ENCODE data around the gene FOSL1. TPM values are rescaled to one million over a fixed set of nuclear protein-coding genes. Genes with fewer than 3 reads are reported as not detected.

Gene FOSL1
- total RNA-seq, 1 donor from 2014 or later = 44.2 TPM

GRCh38 chr11:65916391-65916790 lies 16.2 kb upstream of the FOSL1 start:
- no peak overlapping the region for H3K4me3 ChIP-seq (ENCODE audit: low read depth, low read length)
- no peaks in the 10 kb centered on the region for H3K36me3 ChIP-seq (ENCODE audit: control insufficient read depth, insufficient read depth, low read length)
- TF ChIP-seq CTCF (IDR thresholded peaks at IDR 0.05; ENCODE audit: insufficient read depth, low read length, poor library complexity, severe bottlenecking) = no peak
- H3K27me3 ChIP-seq (ENCODE audit: control insufficient read depth, insufficient read depth, low read length) = no peaks in the 10 kb centered on the region
- no peak for DNase-seq (ENCODE audit: low read depth)

GRCh38 chr11:65915821-65916251 lies 15.6 kb upstream of the FOSL1 start:
- Histone ChIP-seq H3K27me3 (ENCODE audit: control insufficient read depth, insufficient read depth, low read length) (no peaks in the 10 kb centered on the region), H3K36me3 (ENCODE audit: control insufficient read depth, insufficient read depth, low read length) (no peaks in the 10 kb centered on the region), H3K4me3 (ENCODE audit: low read depth, low read length) (no peak overlapping the region)
- DNase-seq (ENCODE audit: low read depth) = peak; percentile 93
- no peak for TF ChIP-seq CTCF (IDR thresholded peaks at IDR 0.05; ENCODE audit: insufficient read depth, low read length, poor library complexity, severe bottlenecking)

DNA sequence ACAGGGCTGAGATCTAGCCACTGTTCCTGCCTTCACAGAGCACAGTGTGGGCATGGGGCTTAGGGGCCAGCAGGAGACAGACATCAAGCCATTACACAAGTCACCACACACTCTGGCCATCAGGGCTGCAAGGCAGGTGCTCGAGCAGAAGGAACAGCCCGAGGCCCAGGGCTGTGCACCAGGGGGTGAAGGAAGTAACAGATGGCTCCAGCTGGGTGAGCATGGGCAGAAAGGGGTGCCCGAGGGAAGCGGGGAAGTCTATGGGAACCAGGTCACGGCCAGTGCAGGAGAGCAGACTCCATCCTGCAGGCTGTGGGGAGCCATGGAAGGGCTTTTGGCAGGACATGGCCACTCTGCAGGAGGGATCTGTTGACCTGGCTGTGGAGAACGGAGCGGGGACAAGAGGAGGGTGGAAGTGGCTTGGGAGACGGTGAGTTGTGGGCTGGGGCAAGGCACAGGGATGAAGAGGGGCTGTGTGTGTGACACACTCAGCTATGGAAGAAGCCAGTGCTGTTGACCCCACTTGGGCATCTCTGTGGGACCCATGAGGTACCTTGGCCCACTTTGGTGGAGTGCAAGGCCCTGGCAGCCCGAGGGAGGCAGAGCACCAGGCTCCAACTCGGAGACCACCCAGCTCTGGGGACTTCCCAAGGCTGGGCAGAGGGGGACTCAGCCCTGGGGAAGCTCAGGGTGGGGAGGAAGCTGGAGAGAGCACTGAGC lies 15.1 kb upstream of the FOSL1 start:
- Histone ChIP-seq H3K36me3 (ENCODE audit: control insufficient read depth, insufficient read depth, low read length) (no peaks in the 10 kb centered on the region), H3K4me3 (ENCODE audit: low read depth, low read length) (no peak overlapping the region), H3K27me3 (ENCODE audit: control insufficient read depth, insufficient read depth, low read length) (no peaks in the 10 kb centered on the region)
- DNase-seq (ENCODE audit: low read depth) = no peak
- no peak for TF ChIP-seq CTCF (IDR thresholded peaks at IDR 0.05; ENCODE audit: insufficient read depth, low read length, poor library complexity, severe bottlenecking)

- no peak overlapping the region for H3K4me3 ChIP-seq (ENCODE audit: low read depth, low read length)
- H3K36me3 ChIP-seq (ENCODE audit: control insufficient read depth, insufficient read depth, low read length) = no peaks in the 10 kb centered on the region
- H3K27me3 ChIP-seq (ENCODE audit: control insufficient read depth, insufficient read depth, low read length) = no peaks in the 10 kb centered on the region
- no peak for TF ChIP-seq CTCF (IDR thresholded peaks at IDR 0.05; ENCODE audit: insufficient read depth, low read length, poor library complexity, severe bottlenecking)
- no peak for DNase-seq (ENCODE audit: low read depth)
Observed at GRCh38 chr11:65912845-65913244, 12.7 kb upstream of the FOSL1 start.

DNA sequence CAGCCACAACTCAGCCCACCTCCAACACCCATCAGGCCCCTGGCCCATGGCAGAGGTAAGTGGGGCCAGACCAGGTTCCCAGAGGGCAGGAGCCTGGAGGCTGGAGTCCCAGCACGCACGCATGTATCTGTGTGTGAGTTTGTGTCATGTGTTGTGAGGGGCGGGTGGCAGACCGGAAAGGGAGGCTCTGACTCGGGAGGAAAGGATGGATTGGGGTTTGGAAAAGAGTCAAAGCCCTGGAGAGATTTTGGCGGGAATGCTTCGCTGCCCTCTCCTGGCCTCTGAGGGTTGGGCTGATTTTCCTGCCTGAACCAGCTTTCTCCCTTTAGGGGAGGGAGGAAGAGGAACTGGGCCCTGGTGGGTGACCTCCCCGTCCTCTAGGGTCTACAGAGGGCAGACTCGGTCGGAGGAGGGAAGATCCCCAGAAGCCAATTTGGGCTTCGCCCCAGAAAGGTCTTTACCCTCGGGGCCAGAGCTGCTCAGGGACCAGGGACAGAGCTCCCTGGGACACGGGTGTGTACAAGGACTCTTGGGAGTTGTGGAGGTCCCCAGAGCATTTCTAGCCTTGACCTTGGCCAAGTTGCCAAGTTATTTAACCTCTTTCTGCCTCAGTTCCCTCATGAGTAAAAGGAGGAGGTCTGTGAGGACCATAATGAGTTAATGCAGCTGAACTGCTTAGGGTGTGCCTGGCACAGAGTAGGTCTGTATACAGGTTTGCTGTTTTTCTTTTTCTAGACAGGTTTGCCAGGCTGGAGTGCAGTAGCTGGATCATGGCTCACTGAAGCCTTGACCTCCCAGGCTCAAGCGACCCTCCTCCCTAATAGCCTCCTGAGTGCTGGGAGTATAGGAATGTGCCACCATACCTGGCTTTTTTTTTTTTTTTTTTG lies 11.7 kb upstream of the FOSL1 start:
- H3K36me3 ChIP-seq (ENCODE audit: control insufficient read depth, insufficient read depth, low read length) = no peaks in the 10 kb centered on the region
- no peak overlapping the region for H3K4me3 ChIP-seq (ENCODE audit: low read depth, low read length)
- no peaks in the 10 kb centered on the region for H3K27me3 ChIP-seq (ENCODE audit: control insufficient read depth, insufficient read depth, low read length)
- no peak for DNase-seq (ENCODE audit: low read depth)
- TF ChIP-seq CTCF (IDR thresholded peaks at IDR 0.05; ENCODE audit: insufficient read depth, low read length, poor library complexity, severe bottlenecking) = peak; percentile 38
